ENCODE data around the gene HBE1.

The HBE1 gene

GRCh38 chr11:5232176-5232575 is 37.6 kb downstream of the HBE1 start:
- DNase-seq: no peak

GRCh38 chr11:5231111-5231510 is 38.6 kb downstream of the HBE1 start:
- DNase-seq: no peak

- DNase-seq: no peak
These were observed 39.5 kb downstream of the HBE1 start for GRCh38 chr11:5230266-5230665.

GRCh38 chr11:5229796-5230195 is 39.9 kb downstream of the HBE1 start:
- DNase-seq: no peak

GRCh38 chr11:5229356-5229755 is 40.4 kb downstream of the HBE1 start:
- no peak for DNase-seq

GRCh38 chr11:5228124-5228523 is 41.6 kb downstream of the HBE1 start:
- DNase-seq: no peak

- DNase-seq: no peak
These were observed 42.1 kb downstream of the HBE1 start for GRCh38 chr11:5227681-5228080.

- DNase-seq: no peak
These were observed 42.9 kb downstream of the HBE1 start, which contains the start of gene HBB for GRCh38 chr11:5226732-5227310. Gene HBB, minus strand, starts transcription at chr11:5227071. Its CDS starts 50 bp downstream, at chr11:5227021.

- DNase-seq: no peak
These were observed 44.3 kb downstream of the HBE1 start for GRCh38 chr11:5225480-5225871.

GRCh38 chr11:5224538-5225479 is 44.9 kb downstream of the HBE1 start:
- DNase-seq: no peak

GRCh38 chr11:5223686-5224085 is 46.1 kb downstream of the HBE1 start:
- DNase-seq: no peak

- no peak for DNase-seq
These were observed 46.6 kb downstream of the HBE1 start for GRCh38 chr11:5223146-5223545.

Measured in stimulated activated CD4-positive, alpha-beta T cell treated with anti-CD3 and anti-CD28 coated beads, Interleukin-4, amount 100 ng/mL, for 1 hour (primary cell).